SKM-1 treated with dmso at 0.1 percent for 144 hours (cell line): Measurements from ENCODE around the gene FGFR4.

Experiments
- DNase-seq: peaks from one replicate; lab custom pipeline; 2025; ENCODE audit not compliant: unreplicated experiment; lab: John Stamatoyannopoulos, UW

Gene FGFR4

GRCh38 chr5:177099422-177100093 is 12.8 kb downstream of the FGFR4 start:
- DNase-seq = no peak

GRCh38 chr5:177100714-177101121 is 14.0 kb downstream of the FGFR4 start:
- DNase-seq = no peak

GRCh38 chr5:177103523-177104253 is 17.0 kb downstream of the FGFR4 start:
- no peak for DNase-seq

GRCh38 chr5:177105691-177106476 is 19.2 kb downstream of the FGFR4 start:
- no peak for DNase-seq

- no peak for DNase-seq
These were observed 20.4 kb downstream of the FGFR4 start for GRCh38 chr5:177107159-177107558.

GRCh38 chr5:177109810-177110209 is 23.1 kb downstream of the FGFR4 start:
- DNase-seq = no peak

- peak; percentile 5 for DNase-seq
These were observed 25.1 kb downstream of the FGFR4 start for GRCh38 chr5:177111720-177112394.

- DNase-seq = no peak
These were observed 26.0 kb downstream of the FGFR4 start for GRCh38 chr5:177112589-177113220.

- peak; percentile 68 for DNase-seq
These were observed 27.1 kb downstream of the FGFR4 start for GRCh38 chr5:177113566-177114424.

GRCh38 chr5:177116631-177117373 is 30.1 kb downstream of the FGFR4 start:
- no peak for DNase-seq

GRCh38 chr5:177117441-177118045 is 30.8 kb downstream of the FGFR4 start:
- DNase-seq = no peak

GRCh38 chr5:177122566-177122965 is 35.9 kb downstream of the FGFR4 start:
- DNase-seq = no peak

- no peak for DNase-seq
These were observed 37.2 kb downstream of the FGFR4 start for GRCh38 chr5:177123789-177124485.

GRCh38 chr5:177124486-177124991 is 37.8 kb downstream of the FGFR4 start:
- DNase-seq = no peak

- no peak for DNase-seq
These were observed 40.1 kb downstream of the FGFR4 start for GRCh38 chr5:177126771-177127170.

- DNase-seq = no peak
These were observed 41.9 kb downstream of the FGFR4 start for GRCh38 chr5:177128551-177128981.

- DNase-seq = no peak
These were observed 43.7 kb downstream of the FGFR4 start for GRCh38 chr5:177130211-177131018.
